CD14-positive monocyte (primary cell): ENCODE results near the gene DPH1. TPM values are rescaled to one million over a fixed set of nuclear protein-coding genes. Genes with fewer than 3 reads are reported as not detected.

Source experiments
- DNase-seq, 3 donors: peaks; one replicate each; pipeline ENCODE4 v3.0.0-alpha.2; 2011 to 2022
- H2AFZ ChIP-seq: 2 replicates; pipeline ENCODE4 v1.6.0; 2012; ENCODE audit warnings: mild to moderate bottlenecking, low read depth, low read length, inconsistent platforms; ENCODE audit not compliant: insufficient read depth, poor library complexity, severe bottlenecking
- H3K27ac ChIP-seq, 2 donors: 1 replicate in 1 of 2; 2 replicates in 1 of 2; pipeline ENCODE4 v1.5.1; 2012 to 2013; ENCODE audit warnings: low read length in 2 of 2, control low read depth in 1 of 2, inconsistent platforms in 1 of 2, low read depth in 1 of 2, mild to moderate bottlenecking in 1 of 2
- H3K27me3 ChIP-seq, 2 donors: one replicate each; pipeline versions ENCODE4 v1.6.0 to v1.6.1; 2011 to 2013; ENCODE audit warnings: low read length in 2 of 2; ENCODE audit not compliant: control insufficient read depth in 2 of 2, insufficient read depth in 2 of 2
- H3K36me3 ChIP-seq, 2 donors: replicated peaks in 1 of 2; 1 replicate in 1 of 2; 2 replicates in 1 of 2; pipeline versions ENCODE4 v1.5.1 to v1.6.1; 2012 to 2013; ENCODE audit warnings: low read length in 2 of 2, control low read depth in 1 of 2, inconsistent platforms in 1 of 2, mild to moderate bottlenecking in 1 of 2; ENCODE audit not compliant: insufficient read depth in 2 of 2, control insufficient read depth in 1 of 2
- H3K4me1 ChIP-seq, 2 donors: 1 replicate in 1 of 2; 2 replicates in 1 of 2; pipeline versions ENCODE4 v1.5.1 to v1.6.1; 2012 to 2013; ENCODE audit warnings: low read length in 2 of 2, control low read depth in 1 of 2, inconsistent platforms in 1 of 2, mild to moderate bottlenecking in 1 of 2, moderate library complexity in 1 of 2; ENCODE audit not compliant: insufficient read depth in 2 of 2, control insufficient read depth in 1 of 2
- H3K4me2 ChIP-seq: replicated peaks from 2 replicates; pipeline ENCODE3; 2012; ENCODE audit warnings: low read length, moderate library complexity, mild to moderate bottlenecking; ENCODE audit not compliant: poor library complexity, severe bottlenecking; ENCODE audit errors: extremely low read depth
- H3K4me3 ChIP-seq, 3 experiments: fragments of 200-600 bp in 1 of 3; sonication (generic) in 1 of 3; replicated peaks in 1 of 3; 1 replicate in 2 of 3; 2 replicates in 1 of 3; pipeline ENCODE4 v1.5.1; 2011 to 2013; ENCODE audit warnings: low read length in 3 of 3, mild to moderate bottlenecking in 3 of 3, control low read depth in 2 of 3, low read depth in 2 of 3, inconsistent platforms in 1 of 3, moderate library complexity in 1 of 3
- H3K79me2 ChIP-seq: 2 replicates; pipeline ENCODE4 v1.6.0; 2012; ENCODE audit warnings: mild to moderate bottlenecking, control low read depth, inconsistent platforms, low read length, moderate library complexity; ENCODE audit not compliant: insufficient read depth
- H3K9ac ChIP-seq: 2 replicates; pipeline ENCODE4 v1.6.0; 2017; ENCODE audit warnings: low read length, mild to moderate bottlenecking; ENCODE audit not compliant: insufficient read depth, poor library complexity, severe bottlenecking
- H3K9me3 ChIP-seq, 2 donors: replicated peaks in 1 of 2; 1 replicate in 1 of 2; 2 replicates in 1 of 2; pipeline versions ENCODE4 v1.5.1 to v1.6.1; 2012 to 2013; ENCODE audit warnings: low read length in 2 of 2, control low read depth in 1 of 2; ENCODE audit not compliant: control insufficient read depth in 1 of 2, insufficient read depth in 1 of 2
- H4K20me1 ChIP-seq: 2 replicates; pipeline ENCODE4 v1.6.0; 2012; ENCODE audit warnings: mild to moderate bottlenecking, low read length, control low read depth, moderate library complexity; ENCODE audit not compliant: insufficient read depth
- H3K27ac Mint-ChIP-seq, 7 donors: one replicate each; pipeline ENCODE4 v1.8.0; 2020; ENCODE audit warnings: mild to moderate bottlenecking in 7 of 7, mixed read lengths in 7 of 7, moderate library complexity in 6 of 7, inconsistent platforms in 2 of 7
- H3K27me3 Mint-ChIP-seq, 3 donors: one replicate each; pipeline ENCODE4 v1.8.0; 2021 to 2022; ENCODE audit warnings: low read depth in 3 of 3, mild to moderate bottlenecking in 3 of 3, mixed read lengths in 3 of 3, moderate library complexity in 3 of 3, inconsistent platforms in 1 of 3
- H3K36me3 Mint-ChIP-seq, 2 donors: one replicate each; pipeline ENCODE4 v1.8.0; 2020; ENCODE audit warnings: mixed read lengths in 2 of 2, inconsistent platforms in 1 of 2, mild to moderate bottlenecking in 1 of 2
- H3K4me1 Mint-ChIP-seq: one replicate; pipeline ENCODE4 v1.8.0; 2020; ENCODE audit warnings: mild to moderate bottlenecking, mixed read lengths
- H3K4me3 Mint-ChIP-seq, 2 donors: one replicate each; pipeline ENCODE4 v1.8.0; 2020; ENCODE audit warnings: mild to moderate bottlenecking in 2 of 2, mixed read lengths in 2 of 2, moderate library complexity in 1 of 2
- H3K9me3 Mint-ChIP-seq, 7 donors: one replicate each; pipeline ENCODE4 v1.8.0; 2020 to 2022; ENCODE audit warnings: mixed read lengths in 7 of 7, mild to moderate bottlenecking in 6 of 7, moderate library complexity in 6 of 7, inconsistent platforms in 2 of 7
- CTCF ChIP-seq: fragments of 200-600 bp; IDR thresholded peaks from one replicate; pipeline ENCODE4 v1.8.0; 2022; ENCODE audit warnings: antibody characterized with exemption, mild to moderate bottlenecking
- WGBS: methylation state at CpG from one replicate; pipeline ENCODE4 v1.1.5; 2013; ENCODE audit warnings: missing lambda C conversion rate; ENCODE audit not compliant: insufficient coverage; 5-methylcytosine and 5-hydroxymethylcytosine counted together
- intact Hi-C, 2 donors: fragments of 100-400 bp; cut with micrococcal nuclease; formaldehyde crosslinking; loops; one replicate each; pipeline versions ENCODE4 v1.15.0 to v1.15.1; 2023
- polyA plus RNA-seq, 3 donors: library from polyadenylated mRNA; depleted of rRNA in 1 of 3; unstranded in 2 of 3; stranded (reverse) in 1 of 3; fragments of 300-500 nt in 2 of 3; fragments of >200 nt in 1 of 3; fragmentation: Illumina TruSeq in 2 of 3; gene quantifications; 1 replicate in 2 of 3; 2 replicates in 1 of 3; pipeline ENCODE4 v1.2.3, GENCODE V29; 2012 to 2021

The DPH1 gene
- polyA plus RNA-seq, 3 donors, result 7.5 to 29.4 (median 9.3) TPM

DNA sequence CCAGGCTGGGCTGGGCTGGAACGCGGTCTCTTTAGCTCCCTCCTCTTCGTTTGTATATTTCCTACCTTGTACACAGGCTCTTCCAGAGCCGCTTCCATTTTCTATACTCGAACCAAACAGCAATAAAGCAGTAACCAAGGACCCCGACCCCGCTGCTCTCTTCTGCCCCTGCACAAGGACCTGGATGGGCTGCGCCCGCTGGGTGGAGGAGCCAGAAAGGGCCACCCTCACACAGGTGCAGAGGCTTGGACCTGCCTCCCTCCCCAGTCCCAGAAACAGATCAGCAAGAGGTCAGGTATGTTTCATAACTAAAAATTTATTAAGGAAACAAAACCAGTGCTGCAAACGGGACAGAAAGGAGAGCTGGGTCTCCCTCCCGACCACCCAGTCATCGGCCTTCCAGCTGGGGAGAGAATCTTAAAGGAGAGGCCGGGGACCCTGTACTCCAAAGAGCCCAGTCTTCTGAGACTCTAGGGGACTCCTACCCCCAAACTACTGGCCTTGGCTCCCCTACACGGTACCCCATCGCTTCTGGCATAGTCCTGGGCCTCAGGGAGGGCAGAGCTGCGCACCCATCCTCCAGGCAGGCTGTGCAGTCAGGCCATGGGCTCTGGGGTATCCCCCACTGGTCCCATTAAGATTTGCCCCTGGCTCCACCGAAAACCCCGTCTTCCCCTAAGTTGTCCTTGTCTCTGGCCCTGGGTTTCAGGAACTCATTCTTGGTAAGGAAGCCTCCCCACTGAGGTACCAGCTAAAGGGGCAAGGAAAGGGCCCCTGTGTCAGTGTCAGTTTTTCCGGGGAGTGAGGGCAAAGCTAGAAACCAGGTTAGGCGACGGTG is 29.8 kb downstream of the DPH1 start:
- Histone ChIP-seq H3K9ac (peak overlapping the region; percentile 53), H3K4me2 (peak overlapping the region; percentile 85)

DNA sequence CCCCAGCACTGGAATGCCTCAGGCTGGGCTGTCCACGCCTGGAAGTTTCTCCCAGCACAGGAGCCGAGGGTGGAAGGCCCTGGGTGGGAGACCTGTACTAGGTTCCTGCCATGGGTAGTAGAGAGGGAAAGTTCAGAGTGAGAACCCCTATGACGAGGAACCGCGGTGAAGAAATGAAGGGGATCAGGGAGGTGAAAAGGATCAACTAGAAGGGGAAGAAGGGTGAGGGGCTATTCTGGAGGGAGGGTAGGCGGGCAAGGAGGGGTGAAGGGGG is 30.4 kb downstream of the DPH1 start:
- Histone ChIP-seq H3K4me2 (no peak overlapping the region), H3K4me3 (no peak overlapping the region), H3K4me1 (peaks cover 31 to 53% of the 10 kb centered on the region in 2 donors), H4K20me1 (peaks cover 7% of the 10 kb centered on the region), H3K9me3 (peaks cover 0 to 3% of the 10 kb centered on the region in 2 donors), H3K9ac (no peak overlapping the region), H3K27me3 (peaks cover 8 to 20% of the 10 kb centered on the region in 2 donors), H2AFZ (no peak overlapping the region), H3K27ac (no peak overlapping the region), H3K36me3 (peaks cover 11 to 37% of the 10 kb centered on the region in 2 donors), H3K79me2 (no peaks in the 10 kb centered on the region)
- 86% methylated on average over 5 of the region's 6 CpGs for WGBS
- intact Hi-C loops, result no loop called here
- Mint-ChIP-seq H3K36me3 (peaks cover 44 to 50% of the 10 kb centered on the region in 2 donors), H3K4me1 (peaks cover 33% of the 10 kb centered on the region), H3K9me3 (peaks cover 0 to 2% (median 0%) of the 10 kb centered on the region in 7 donors), H3K4me3 (peak overlapping the region; percentile 80 to 90), H3K27ac (peak overlapping the region in 1 of 7 donors; percentile 72), H3K27me3 (peaks cover 15 to 51% (median 21%) of the 10 kb centered on the region in 3 donors)
- no peak for DNase-seq
- TF ChIP-seq CTCF, result no peak

More for the DNA sequence above, 29.8 kb downstream of the DPH1 start:
- Histone ChIP-seq H3K9me3 (peaks cover 0 to 3% of the 10 kb centered on the region in 2 donors), H3K27ac (peak overlapping the region in 1 of 2 donors; percentile 67), H3K79me2 (no peaks in the 10 kb centered on the region), H3K36me3 (peaks cover 9 to 32% of the 10 kb centered on the region in 2 donors), H4K20me1 (peaks cover 8% of the 10 kb centered on the region), H3K4me1 (peaks cover 33 to 59% of the 10 kb centered on the region in 2 donors), H3K4me3 (peak overlapping the region; percentile 16 to 76 (median 47)), H2AFZ (no peak overlapping the region), H3K27me3 (peaks cover 10 to 23% of the 10 kb centered on the region in 2 donors)
- Mint-ChIP-seq H3K4me3 (peak overlapping the region; percentile 80 to 90), H3K27me3 (peaks cover 15 to 56% (median 23%) of the 10 kb centered on the region in 3 donors), H3K27ac (peak overlapping the region in 6 of 7 donors; percentile 40 to 78 (median 70)), H3K9me3 (peaks cover 0 to 2% (median 0%) of the 10 kb centered on the region in 7 donors), H3K36me3 (peaks cover 41 to 45% of the 10 kb centered on the region in 2 donors), H3K4me1 (peaks cover 29% of the 10 kb centered on the region)
- intact Hi-C loops, result loop anchor here (2.0 to 10.0 kb wide), 4 partner anchors 27 to 98 kb away; no protein-coding TSS in a partner anchor
- 48% methylated on average over 17 of the region's 21 CpGs for WGBS
- DNase-seq, result no peak
- no peak for TF ChIP-seq CTCF
